GM10266 (cell line): Measurements from ENCODE around the gene FGR.

Experiments used
- DNase-seq: peaks from one replicate; pipeline ENCODE4 v3.0.0; 2012; ENCODE audit errors: extremely low spot score
- TF ChIP-seq, protein P1 (sequence below): IDR thresholded peaks from 2 replicates; pipeline ENCODE4 v1.5.1; 2012; ENCODE audit warnings: mild to moderate bottlenecking, low read depth; ENCODE audit not compliant: control insufficient read depth, insufficient read depth; ENCODE audit errors: missing control alignments

The FGR gene

GRCh38 chr1:27592232-27592930, 42.6 kb downstream of the FGR start:
- TF ChIP-seq, protein P1, sequence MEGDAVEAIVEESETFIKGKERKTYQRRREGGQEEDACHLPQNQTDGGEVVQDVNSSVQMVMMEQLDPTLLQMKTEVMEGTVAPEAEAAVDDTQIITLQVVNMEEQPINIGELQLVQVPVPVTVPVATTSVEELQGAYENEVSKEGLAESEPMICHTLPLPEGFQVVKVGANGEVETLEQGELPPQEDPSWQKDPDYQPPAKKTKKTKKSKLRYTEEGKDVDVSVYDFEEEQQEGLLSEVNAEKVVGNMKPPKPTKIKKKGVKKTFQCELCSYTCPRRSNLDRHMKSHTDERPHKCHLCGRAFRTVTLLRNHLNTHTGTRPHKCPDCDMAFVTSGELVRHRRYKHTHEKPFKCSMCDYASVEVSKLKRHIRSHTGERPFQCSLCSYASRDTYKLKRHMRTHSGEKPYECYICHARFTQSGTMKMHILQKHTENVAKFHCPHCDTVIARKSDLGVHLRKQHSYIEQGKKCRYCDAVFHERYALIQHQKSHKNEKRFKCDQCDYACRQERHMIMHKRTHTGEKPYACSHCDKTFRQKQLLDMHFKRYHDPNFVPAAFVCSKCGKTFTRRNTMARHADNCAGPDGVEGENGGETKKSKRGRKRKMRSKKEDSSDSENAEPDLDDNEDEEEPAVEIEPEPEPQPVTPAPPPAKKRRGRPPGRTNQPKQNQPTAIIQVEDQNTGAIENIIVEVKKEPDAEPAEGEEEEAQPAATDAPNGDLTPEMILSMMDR = no peak
- DNase-seq = no peak

DNA sequence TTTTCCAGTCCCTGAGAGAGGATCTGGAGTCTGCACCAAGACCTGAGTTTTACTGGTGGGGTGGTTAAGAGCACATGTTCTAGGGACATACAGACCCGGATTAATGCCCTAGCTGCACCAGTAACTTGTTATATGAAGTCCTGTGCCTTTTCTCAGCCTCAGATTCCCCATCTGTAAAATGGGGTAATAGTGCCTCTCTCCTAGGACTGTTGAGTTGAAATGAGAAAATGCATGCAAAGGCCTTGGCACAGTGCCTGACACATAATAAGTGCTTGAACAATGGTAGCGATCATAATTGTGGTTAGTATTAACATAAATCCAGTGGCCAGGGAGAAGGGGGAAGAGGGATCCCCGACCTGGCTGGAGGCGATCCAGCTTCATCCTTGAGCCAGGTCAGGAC, 43.4 kb downstream of the FGR start:
- DNase-seq = no peak
- TF ChIP-seq, protein P1 = no peak

DNA sequence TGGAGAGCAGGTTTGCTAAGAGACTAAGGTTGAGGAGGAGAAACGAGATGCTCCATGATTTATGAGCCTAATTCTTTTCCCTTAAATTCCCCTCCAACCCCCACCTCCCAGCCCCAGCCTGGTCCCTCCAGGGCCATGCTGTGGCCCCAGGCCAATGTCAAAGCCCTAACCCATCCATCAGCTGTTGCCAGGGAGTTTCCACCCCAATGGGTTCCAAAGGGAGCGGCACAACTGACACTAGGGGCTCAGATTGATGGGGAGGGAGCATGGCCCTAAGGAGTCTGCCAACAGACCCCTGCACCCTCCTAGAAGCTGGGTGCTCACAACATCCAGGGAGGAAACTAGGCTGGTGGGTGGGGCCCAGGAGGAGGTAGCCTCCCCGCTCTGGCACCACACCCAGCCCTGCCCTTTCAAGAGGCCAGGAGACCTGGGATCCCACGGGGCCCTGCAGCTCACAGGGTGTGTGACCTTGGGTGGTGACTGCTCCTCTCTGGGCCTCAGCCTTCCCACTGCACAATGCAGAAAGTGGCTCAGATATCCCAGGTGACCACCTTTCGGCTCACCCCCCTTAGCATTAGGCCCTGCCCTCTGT, 44.0 kb downstream of the FGR start:
- TF ChIP-seq, protein P1 = no peak
- no peak for DNase-seq

- TF ChIP-seq, protein P1 = no peak
- DNase-seq = no peak
Measured at GRCh38 chr1:27589841-27590426, 45.1 kb downstream of the FGR start.

GRCh38 chr1:27589441-27589840, 45.5 kb downstream of the FGR start:
- TF ChIP-seq, protein P1 = no peak
- no peak for DNase-seq

DNA sequence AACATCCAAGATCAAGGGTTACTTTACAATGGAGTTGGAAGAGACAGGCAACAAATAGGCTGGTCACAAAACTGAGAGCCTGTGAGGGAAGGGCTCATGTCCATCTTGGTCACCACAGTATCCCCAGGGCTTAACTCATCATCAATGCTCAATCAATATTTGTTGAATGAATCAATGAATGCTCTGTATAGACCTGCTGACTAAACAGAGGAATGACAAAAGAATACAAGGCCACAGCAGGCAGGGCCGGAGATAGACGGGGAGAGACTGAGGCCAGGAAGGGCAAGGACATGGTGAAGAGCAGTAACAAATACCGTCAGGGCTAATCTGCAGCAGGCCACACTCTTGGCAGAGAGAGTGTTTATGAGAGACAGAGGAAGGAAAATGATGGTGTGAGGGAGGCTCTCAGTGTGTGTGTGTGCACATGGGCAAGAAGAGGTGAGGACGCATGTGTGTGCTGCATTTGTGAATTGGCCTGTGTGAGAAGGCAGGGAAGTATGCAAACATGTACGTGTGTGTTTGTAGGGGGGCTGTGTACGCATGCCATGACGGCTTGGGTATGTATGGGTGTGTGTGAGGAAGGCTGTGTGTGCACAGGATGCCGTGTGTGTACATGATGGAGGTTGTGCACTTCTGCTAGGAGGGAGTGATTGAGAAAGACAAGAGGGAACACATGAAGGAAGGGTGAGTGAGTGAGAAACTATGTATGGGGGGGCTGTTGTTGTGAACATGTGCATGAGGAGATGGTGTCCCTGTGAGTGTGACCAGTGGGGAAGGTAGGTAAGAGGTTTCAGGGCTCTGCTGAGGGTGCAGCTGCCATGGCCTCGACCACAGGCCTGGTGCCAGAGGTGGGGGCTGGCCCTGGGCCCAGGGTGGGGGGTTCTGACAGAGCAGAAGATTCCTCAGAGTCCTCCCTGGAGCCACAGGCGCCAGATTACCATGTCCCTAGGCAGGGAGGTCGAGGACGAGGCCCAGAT, 46.4 kb downstream of the FGR start:
- TF ChIP-seq, protein P1 = no peak
- DNase-seq = no peak
